ENCODE measurements around the gene TTC39C. TPM values are rescaled to one million over a fixed set of nuclear protein-coding genes. Genes with fewer than 3 reads are reported as not detected.

Gene TTC39C
- total RNA-seq, 1 donor from 2014 or later: 12.8 TPM

- H3K27ac Mint-ChIP-seq (ENCODE audit: unreplicated experiment): peak overlapping the region; percentile 34
- Histone ChIP-seq H3K36me3 (ENCODE audit: insufficient read depth, low read length) (no peaks in the 10 kb centered on the region), H3K4me2 (ENCODE audit: low read length) (peak overlapping the region; percentile 30), H3K27ac (ENCODE audit: low read depth, low read length) (no peak overlapping the region), H3K27me3 (ENCODE audit: insufficient read depth, low read length) (no peaks in the 10 kb centered on the region), H4K20me1 (ENCODE audit: insufficient read depth, low read length) (peaks cover 5% of the 10 kb centered on the region), H3K79me2 (ENCODE audit: insufficient read depth, low read length) (no peaks in the 10 kb centered on the region), H3K4me1 (ENCODE audit: insufficient read depth, low read length) (peaks cover 7% of the 10 kb centered on the region), H3K9ac (ENCODE audit: low read length) (no peak overlapping the region), H3K4me3 (ENCODE audit: insufficient read depth, low read depth, low read length) (no peak overlapping the region), H3K9me3 (ENCODE audit: insufficient read depth, low read depth, low read length) (no peaks in the 10 kb centered on the region), H2AFZ (ENCODE audit: low read depth, low read length) (peak overlapping the region; percentile 26)
- peaks cover 7% of the 10 kb centered on the region for H3K36me3 Mint-ChIP-seq (ENCODE audit: low read depth, unreplicated experiment)
- H3K4me1 Mint-ChIP-seq (ENCODE audit: low read depth, unreplicated experiment): peaks cover 6% of the 10 kb centered on the region
- FAIRE-seq (no peak), DNase-seq (ENCODE audit: low read depth) (peak; percentile 99)
- peaks cover 3% of the 10 kb centered on the region for H3K27me3 Mint-ChIP-seq (ENCODE audit: low read depth, unreplicated experiment)
- no peaks in the 10 kb centered on the region for H3K9me3 Mint-ChIP-seq (ENCODE audit: unreplicated experiment)
- H3K4me3 Mint-ChIP-seq (ENCODE audit: unreplicated experiment): no peak overlapping the region
- TF ChIP-seq CTCF (IDR thresholded peaks at IDR 0.05; ENCODE audit: insufficient read depth, low read depth, low read length) (peak; percentile 42), EZH2 (IDR thresholded peaks at IDR 0.05; ENCODE audit: insufficient read depth, low read length) (no peak)
Observed at GRCh38 chr18:24075767-24076597, 61.4 kb downstream of the TTC39C start.

- Mint-ChIP-seq H3K36me3 (ENCODE audit: low read depth, unreplicated experiment) (peaks cover 7% of the 10 kb centered on the region), H3K27ac (ENCODE audit: unreplicated experiment) (no peak overlapping the region), H3K9me3 (ENCODE audit: unreplicated experiment) (no peaks in the 10 kb centered on the region), H3K4me1 (ENCODE audit: low read depth, unreplicated experiment) (peaks cover 6% of the 10 kb centered on the region), H3K4me3 (ENCODE audit: unreplicated experiment) (no peak overlapping the region), H3K27me3 (ENCODE audit: low read depth, unreplicated experiment) (peaks cover 3% of the 10 kb centered on the region)
- Histone ChIP-seq H4K20me1 (ENCODE audit: insufficient read depth, low read length) (peaks cover 5% of the 10 kb centered on the region), H3K27ac (ENCODE audit: low read depth, low read length) (no peak overlapping the region), H3K79me2 (ENCODE audit: insufficient read depth, low read length) (no peaks in the 10 kb centered on the region), H3K4me1 (ENCODE audit: insufficient read depth, low read length) (peaks cover 7% of the 10 kb centered on the region), H3K9ac (ENCODE audit: low read length) (no peak overlapping the region), H2AFZ (ENCODE audit: low read depth, low read length) (no peak overlapping the region), H3K27me3 (ENCODE audit: insufficient read depth, low read length) (no peaks in the 10 kb centered on the region), H3K36me3 (ENCODE audit: insufficient read depth, low read length) (no peaks in the 10 kb centered on the region), H3K4me3 (ENCODE audit: insufficient read depth, low read depth, low read length) (no peak overlapping the region), H3K9me3 (ENCODE audit: insufficient read depth, low read depth, low read length) (no peaks in the 10 kb centered on the region), H3K4me2 (ENCODE audit: low read length) (no peak overlapping the region)
- no peak for TF ChIP-seq CTCF (IDR thresholded peaks at IDR 0.05; ENCODE audit: insufficient read depth, low read depth, low read length)
- TF ChIP-seq EZH2 (IDR thresholded peaks at IDR 0.05; ENCODE audit: insufficient read depth, low read length): no peak
- FAIRE-seq (no peak), DNase-seq (ENCODE audit: low read depth) (no peak)
Observed at GRCh38 chr18:24076950-24077349, 62.4 kb downstream of the TTC39C start.

- TF ChIP-seq EZH2 (IDR thresholded peaks at IDR 0.05; ENCODE audit: insufficient read depth, low read length) (no peak), CTCF (IDR thresholded peaks at IDR 0.05; ENCODE audit: insufficient read depth, low read depth, low read length) (no peak)
- H3K9me3 Mint-ChIP-seq (ENCODE audit: unreplicated experiment): no peaks in the 10 kb centered on the region
- DNase-seq (ENCODE audit: low read depth): no peak
- FAIRE-seq: no peak
- Histone ChIP-seq H3K27me3 (ENCODE audit: insufficient read depth, low read length) (no peaks in the 10 kb centered on the region), H3K4me3 (ENCODE audit: insufficient read depth, low read depth, low read length) (no peak overlapping the region), H3K9me3 (ENCODE audit: insufficient read depth, low read depth, low read length) (no peaks in the 10 kb centered on the region), H3K9ac (ENCODE audit: low read length) (no peak overlapping the region), H4K20me1 (ENCODE audit: insufficient read depth, low read length) (peaks cover 5% of the 10 kb centered on the region), H3K36me3 (ENCODE audit: insufficient read depth, low read length) (no peaks in the 10 kb centered on the region), H3K4me1 (ENCODE audit: insufficient read depth, low read length) (peaks cover 7% of the 10 kb centered on the region), H3K79me2 (ENCODE audit: insufficient read depth, low read length) (no peaks in the 10 kb centered on the region), H2AFZ (ENCODE audit: low read depth, low read length) (no peak overlapping the region), H3K4me2 (ENCODE audit: low read length) (no peak overlapping the region), H3K27ac (ENCODE audit: low read depth, low read length) (no peak overlapping the region)
- H3K36me3 Mint-ChIP-seq (ENCODE audit: low read depth, unreplicated experiment): peaks cover 3% of the 10 kb centered on the region
- peaks cover under 1% of the 10 kb centered on the region for H3K27me3 Mint-ChIP-seq (ENCODE audit: low read depth, unreplicated experiment)
- H3K4me3 Mint-ChIP-seq (ENCODE audit: unreplicated experiment): no peak overlapping the region
- H3K4me1 Mint-ChIP-seq (ENCODE audit: low read depth, unreplicated experiment): peaks cover 6% of the 10 kb centered on the region
- H3K27ac Mint-ChIP-seq (ENCODE audit: unreplicated experiment): no peak overlapping the region
Observed at GRCh38 chr18:24078391-24078790, 63.8 kb downstream of the TTC39C start.

Data from astrocyte (in vitro differentiated cells and primary cell).